ENCODE measurements around the gene DDX1.
"Not testable (repeated sequence)": the region's sequence is repeated elsewhere in the genome, so short reads cannot be mapped to it uniquely, and the experiment has no call there.

DDX1 gene

DNA sequence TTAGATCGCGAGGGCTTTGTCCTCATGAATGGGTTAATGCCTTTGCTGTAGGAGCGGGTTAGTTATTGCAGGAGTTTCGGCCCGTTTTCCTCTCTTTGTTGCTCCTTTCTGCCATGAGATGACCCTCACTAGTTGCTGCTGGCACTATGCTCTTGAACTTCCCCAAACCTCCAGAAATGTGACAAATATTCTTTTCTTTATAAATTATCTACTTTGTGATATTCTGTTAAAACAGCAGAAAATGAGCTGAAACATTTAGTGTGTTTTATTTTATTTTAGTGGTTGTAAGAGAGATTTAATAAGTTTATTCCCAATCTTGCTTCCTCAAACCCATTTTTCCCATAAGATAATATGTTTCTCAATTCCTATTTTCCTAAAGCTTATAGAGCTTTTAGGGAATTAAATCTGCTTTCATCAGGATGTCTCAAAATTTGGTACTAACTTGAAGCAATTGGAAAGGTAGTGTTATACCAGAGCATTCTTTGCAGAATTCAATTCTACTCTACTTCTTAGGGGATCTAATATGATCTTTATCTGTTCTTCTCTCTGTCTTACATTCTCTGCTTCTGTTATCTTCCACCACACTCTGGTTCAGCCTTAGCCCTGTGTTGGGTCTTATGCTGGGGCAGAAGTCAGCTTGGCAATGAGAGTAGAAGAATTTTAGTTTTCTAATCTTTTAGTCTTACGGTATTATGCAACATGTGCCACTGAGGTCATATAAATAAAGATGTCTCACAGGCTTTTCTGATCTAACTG, 23.1 kb downstream of the DDX1 start:
- H3K27ac ChIP-seq = no peak overlapping the region
- DNase-seq (ENCODE audit: low read depth, low spot score) = no peak

- DNase-seq (ENCODE audit: low read depth, low spot score) = no peak
- H3K27ac ChIP-seq = no peak overlapping the region
Observed at GRCh38 chr2:15615301-15615920, 23.7 kb downstream of the DDX1 start.

- DNase-seq (ENCODE audit: low read depth, low spot score) = no peak
- H3K27ac ChIP-seq = no peak overlapping the region
Observed at GRCh38 chr2:15616429-15616828, 24.8 kb downstream of the DDX1 start.

DNA sequence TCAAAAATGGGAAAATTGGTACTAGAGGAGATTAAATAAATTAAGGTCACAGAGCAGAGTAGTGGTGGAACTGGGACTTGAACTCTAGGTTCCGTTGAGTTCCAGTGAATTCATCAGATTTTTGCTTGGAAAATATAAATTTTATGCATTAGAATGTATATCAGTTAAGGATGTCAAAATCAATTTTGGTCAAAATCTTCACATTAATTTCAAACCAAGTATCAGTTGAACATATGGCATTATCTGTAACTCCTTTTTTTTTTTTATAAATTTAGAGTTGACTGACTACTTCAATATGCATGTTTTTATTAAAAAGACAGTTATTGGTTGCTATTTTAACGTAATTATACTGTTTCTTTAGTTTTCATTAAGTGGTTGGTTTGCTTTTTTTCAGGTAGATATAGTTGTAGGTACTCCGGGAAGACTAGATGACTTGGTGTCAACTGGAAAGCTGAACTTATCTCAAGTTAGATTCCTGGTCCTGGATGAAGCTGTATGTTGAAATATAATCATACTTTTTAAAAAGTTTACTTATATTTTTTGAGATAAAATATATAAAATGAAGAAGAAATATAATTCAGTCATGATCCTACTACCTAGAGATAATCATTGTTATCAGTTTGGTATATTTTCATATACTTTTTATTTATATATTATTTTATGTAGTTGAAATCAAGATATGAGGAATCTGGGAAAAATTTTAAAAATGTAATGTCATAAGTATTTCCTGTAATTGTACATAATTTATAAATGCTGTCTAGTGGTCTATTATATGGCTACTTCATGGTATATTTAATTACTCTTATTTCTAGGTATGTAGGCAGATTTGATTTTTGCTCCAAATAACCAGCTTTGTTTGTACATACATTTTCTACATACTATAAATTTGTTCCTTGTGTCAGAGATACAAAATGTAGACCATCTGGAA, 25.4 kb downstream of the DDX1 start:
- no peak for DNase-seq (ENCODE audit: low read depth, low spot score)
- H3K27ac ChIP-seq = no peak overlapping the region

DNA sequence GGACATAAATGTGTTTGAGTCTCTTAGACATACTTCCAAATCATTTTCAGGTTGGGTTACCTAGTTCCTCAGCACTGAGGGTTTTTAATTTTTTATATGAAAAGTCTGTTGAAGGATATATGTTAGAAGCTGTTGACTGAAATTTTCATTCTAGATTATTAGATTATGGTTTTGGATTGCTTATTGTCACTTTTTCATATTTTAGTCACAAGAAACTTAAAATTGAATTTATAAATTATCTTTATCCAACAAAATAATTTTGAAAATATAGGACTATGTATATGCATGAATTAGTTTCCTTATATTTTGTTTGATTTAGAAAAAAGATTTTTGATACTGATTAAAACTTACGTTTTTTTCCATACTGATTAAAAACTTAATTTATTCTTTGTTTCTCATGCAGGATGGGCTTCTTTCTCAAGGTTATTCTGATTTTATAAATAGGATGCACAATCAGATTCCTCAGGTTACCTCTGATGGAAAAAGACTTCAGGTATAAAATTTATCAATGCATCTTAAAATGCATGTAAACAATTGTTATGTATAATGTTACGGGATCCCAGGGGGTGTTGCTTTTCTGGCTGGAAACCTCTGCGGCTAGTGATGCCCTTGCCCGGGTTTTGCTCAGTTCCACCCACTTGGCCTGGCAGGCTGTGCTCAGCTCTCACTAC, 26.2 kb downstream of the DDX1 start:
- DNase-seq (ENCODE audit: low read depth, low spot score) = no peak
- no peak overlapping the region for H3K27ac ChIP-seq

DNA sequence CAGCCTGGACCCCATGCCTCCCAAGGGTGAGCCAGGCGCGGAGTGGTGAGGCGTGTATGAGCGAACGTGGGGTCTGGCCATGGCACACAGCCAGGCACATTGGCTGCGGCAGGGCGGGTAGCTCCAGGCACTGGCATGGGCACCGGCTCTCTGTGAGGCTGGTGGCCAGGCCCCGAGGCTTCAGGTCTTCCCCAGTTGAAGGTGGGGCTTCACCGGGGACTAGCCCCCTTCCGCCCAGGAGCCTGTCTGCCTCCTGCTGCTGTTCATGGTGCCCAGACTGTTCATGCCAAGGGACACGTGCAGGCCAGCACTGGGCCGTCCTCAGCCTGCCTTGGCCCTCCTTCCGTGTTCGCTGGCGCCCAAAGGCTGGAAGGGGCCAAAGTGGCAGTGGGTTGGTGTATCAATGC, 26.8 kb downstream of the DDX1 start:
- H3K27ac ChIP-seq = no peak overlapping the region
- DNase-seq (ENCODE audit: low read depth, low spot score) = no peak

DNA sequence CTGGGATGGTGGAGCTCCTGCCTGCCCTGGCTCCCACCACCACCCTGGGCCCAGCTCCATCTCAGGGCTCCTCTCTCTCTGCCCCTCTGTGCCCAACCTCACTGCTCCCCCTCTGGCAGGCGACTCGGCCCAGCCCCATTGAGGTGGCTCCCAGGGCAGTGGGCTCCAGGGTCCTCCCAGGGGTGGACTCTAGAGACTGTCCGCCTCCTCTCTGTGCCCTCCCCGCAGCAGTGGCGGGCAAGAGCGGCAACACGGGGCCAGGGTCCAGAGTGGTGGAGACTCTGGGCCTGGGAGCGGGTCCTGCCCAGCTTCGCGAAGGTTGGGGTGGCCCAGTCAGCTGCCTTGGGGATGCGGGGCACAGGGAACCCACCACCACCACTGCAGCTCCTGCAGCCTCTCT, 27.4 kb downstream of the DDX1 start:
- H3K27ac ChIP-seq = no peak overlapping the region
- DNase-seq (ENCODE audit: low read depth, low spot score) = no peak

DNA sequence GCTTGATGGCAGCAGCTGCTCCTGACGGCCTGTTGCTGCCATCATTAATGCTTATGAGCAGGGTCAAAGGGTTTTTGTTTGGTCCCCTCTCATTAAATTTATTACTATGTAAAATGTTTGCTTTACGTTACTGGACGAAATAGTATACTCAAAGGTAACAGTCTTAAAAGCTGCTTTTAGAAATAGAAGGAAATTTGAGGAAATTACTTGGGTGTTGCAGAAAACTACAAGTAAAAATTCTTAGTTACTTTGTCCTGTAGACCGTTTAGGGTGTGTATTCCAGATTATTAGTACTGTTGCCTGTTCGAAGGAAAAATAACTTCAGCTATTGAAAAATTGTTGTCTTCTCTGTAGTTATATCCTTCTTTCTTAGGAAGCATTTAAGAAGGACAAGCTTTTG, 27.8 kb downstream of the DDX1 start:
- no peak for DNase-seq (ENCODE audit: low read depth, low spot score)
- H3K27ac ChIP-seq = no peak overlapping the region

DNA sequence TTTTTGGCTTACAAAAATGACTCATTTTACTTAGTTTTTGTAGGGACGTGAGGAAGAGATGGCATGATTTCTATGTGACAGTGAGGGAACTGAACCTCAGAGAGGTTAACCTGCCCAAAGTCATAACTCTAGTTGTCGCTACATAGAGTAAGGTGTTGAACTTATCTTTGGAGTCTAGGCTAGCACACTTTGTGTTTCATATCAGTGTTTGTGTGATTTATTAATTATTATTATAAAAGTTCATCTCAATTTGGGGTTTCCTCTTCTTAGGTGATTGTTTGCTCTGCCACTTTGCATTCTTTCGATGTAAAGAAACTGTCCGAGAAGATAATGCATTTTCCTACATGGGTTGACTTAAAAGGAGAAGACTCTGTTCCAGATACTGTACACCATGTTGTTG, 28.3 kb downstream of the DDX1 start:
- H3K27ac ChIP-seq = no peak overlapping the region
- DNase-seq (ENCODE audit: low read depth, low spot score) = no peak

DNA sequence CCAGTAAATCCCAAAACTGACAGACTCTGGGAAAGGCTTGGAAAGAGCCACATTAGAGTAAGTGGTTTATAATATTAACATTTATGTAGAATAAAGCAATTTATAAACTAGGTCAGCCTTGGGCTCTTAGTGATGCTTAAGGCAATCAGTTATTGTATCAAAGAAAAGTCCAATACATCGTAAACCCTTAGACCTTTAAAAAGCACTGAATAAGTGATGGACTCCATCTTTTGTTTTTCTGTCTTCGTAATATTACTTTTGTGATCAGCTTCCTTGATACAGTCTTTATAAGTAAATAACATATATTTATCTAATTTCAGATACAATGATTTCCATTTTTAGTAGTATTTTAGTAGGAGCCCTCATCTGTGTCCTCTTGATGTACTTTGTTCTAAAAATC, 28.7 kb downstream of the DDX1 start:
- DNase-seq (ENCODE audit: low read depth, low spot score) = no peak
- H3K27ac ChIP-seq = no peak overlapping the region

GRCh38 chr2:15620857-15621471, 29.3 kb downstream of the DDX1 start:
- H3K27ac ChIP-seq = no peak overlapping the region
- no peak for DNase-seq (ENCODE audit: low read depth, low spot score)

GRCh38 chr2:15621472-15621870, 29.8 kb downstream of the DDX1 start:
- not testable (repeated sequence) for H3K27ac ChIP-seq; DNase-seq (ENCODE audit: low read depth, low spot score)

DNA sequence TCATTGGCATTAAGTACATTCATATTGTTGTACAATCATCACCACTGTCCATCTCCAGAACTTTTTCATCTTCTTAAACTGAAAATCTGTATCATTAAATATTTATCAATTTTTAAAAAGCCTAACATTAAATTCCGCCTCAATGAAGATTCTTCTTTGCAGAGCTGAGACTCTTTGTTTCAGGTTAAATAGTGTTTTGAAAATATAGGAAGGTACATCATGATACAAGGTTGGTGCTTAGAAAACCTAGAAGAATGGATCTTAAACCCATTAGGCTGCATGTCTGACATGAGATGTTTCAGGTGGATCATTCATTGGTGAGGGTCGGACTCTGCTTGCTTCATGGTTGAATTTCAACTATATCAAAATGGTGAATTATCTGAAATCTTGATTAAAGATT, 30.5 kb downstream of the DDX1 start:
- H3K27ac ChIP-seq = no peak overlapping the region
- DNase-seq (ENCODE audit: low read depth, low spot score) = no peak

- no peak overlapping the region for H3K27ac ChIP-seq
- no peak for DNase-seq (ENCODE audit: low read depth, low spot score)
Observed at GRCh38 chr2:15622614-15623480, 31.2 kb downstream of the DDX1 start.

DNA sequence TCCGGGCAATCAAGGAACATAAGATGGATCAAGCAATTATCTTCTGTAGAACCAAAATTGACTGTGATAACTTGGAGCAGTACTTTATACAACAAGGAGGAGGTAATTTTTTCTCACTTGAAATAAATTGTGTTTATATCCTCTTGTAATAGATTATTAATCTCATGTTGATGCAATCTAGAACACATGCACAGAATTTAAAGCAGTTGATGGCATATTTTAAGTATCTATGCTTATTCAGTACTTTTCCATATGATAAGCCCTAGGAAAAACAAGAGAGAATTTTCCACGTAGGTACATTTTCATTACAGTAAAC, 31.8 kb downstream of the DDX1 start:
- H3K27ac ChIP-seq = no peak overlapping the region
- no peak for DNase-seq (ENCODE audit: low read depth, low spot score)

- no peak overlapping the region for H3K27ac ChIP-seq
- no peak for DNase-seq (ENCODE audit: low read depth, low spot score)
Observed at GRCh38 chr2:15623898-15624541, 32.4 kb downstream of the DDX1 start.

GRCh38 chr2:15624903-15625302, 33.2 kb downstream of the DDX1 start:
- no peak for DNase-seq (ENCODE audit: low read depth, low spot score)
- H3K27ac ChIP-seq = no peak overlapping the region

DNA sequence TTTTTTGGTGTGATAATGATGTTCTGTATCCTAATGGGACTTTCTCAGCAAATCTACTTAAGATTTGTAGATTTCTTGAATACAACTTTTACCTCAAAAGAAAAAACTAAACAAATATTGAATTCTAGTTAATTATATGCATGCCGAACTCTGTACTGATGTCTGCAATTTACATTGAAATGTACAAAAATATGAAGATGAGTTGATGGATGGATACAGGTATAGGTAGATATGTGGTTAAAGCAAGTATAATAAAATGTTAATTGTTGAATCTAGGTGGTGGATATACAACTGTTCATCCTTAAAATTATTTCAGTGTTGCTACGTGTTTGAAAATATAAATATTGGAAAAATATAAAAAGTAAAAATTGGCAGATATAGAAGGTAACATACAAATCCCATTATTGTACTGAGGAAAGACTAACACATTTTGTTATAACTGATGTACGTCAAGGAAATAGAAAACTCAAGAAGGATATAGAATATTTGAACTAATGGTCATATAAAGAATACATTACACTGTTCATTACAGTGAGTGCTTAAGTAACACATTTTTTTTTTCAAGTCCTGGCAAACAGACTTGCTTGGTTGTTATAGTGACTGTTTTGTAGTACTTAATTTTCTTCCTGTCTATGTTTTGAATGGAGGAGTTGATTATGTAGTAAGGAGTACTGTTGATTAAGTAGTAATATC, 33.8 kb downstream of the DDX1 start:
- no peak overlapping the region for H3K27ac ChIP-seq
- no peak for DNase-seq (ENCODE audit: low read depth, low spot score)
